ENCODE measurements around the gene MYOZ3. TPM values are rescaled to one million over a fixed set of nuclear protein-coding genes. Genes with fewer than 3 reads are reported as not detected.

Gene MYOZ3
- total RNA-seq, 2 experiments from 2014 or later, result not detected

- Histone ChIP-seq H4K20me1 (ENCODE audit: insufficient read depth, low read length) (peaks cover 9% of the 10 kb centered on the region; the same call in 1 of the 2 replicates), H3K36me3 (ENCODE audit: insufficient read depth, low read length) (peaks cover 14% of the 10 kb centered on the region; the same call in 1 of the 2 replicates), H2AFZ (ENCODE audit: low read length) (no peak overlapping the region), H3K4me2 (ENCODE audit: low read length) (no peak overlapping the region), H3K4me3 (ENCODE audit: low read depth, low read length, poor library complexity, severe bottlenecking) (no peak overlapping the region), H3K27ac (ENCODE audit: low read depth, low read length, poor library complexity, severe bottlenecking) (no peak overlapping the region), H3K9me2 (ENCODE audit: insufficient read depth, low read length) (no peaks in the 10 kb centered on the region), H3K9me3 (ENCODE audit: low read length) (no peaks in the 10 kb centered on the region), H3K4me1 (ENCODE audit: insufficient read depth, low read length, poor library complexity, severe bottlenecking) (peaks cover 14% of the 10 kb centered on the region), H3K79me2 (ENCODE audit: insufficient read depth, low read depth, low read length) (peaks cover 17% of the 10 kb centered on the region)
- intact Hi-C loops (cut with micrococcal nuclease; ENCODE audit: unreplicated experiment), result loop anchor here (5.0 kb wide), 2 partner anchors 141 to 346 kb away; partner anchors contain the start of gene TCOF1
- CTCF ChIA-PET (ENCODE audit: unreplicated experiment), result no interaction called here
- DNase-seq (ENCODE audit: low spot score), result no peak
- no TSS peak for BruUV-seq (replicated peaks)
- TF ChIP-seq, protein P1, sequence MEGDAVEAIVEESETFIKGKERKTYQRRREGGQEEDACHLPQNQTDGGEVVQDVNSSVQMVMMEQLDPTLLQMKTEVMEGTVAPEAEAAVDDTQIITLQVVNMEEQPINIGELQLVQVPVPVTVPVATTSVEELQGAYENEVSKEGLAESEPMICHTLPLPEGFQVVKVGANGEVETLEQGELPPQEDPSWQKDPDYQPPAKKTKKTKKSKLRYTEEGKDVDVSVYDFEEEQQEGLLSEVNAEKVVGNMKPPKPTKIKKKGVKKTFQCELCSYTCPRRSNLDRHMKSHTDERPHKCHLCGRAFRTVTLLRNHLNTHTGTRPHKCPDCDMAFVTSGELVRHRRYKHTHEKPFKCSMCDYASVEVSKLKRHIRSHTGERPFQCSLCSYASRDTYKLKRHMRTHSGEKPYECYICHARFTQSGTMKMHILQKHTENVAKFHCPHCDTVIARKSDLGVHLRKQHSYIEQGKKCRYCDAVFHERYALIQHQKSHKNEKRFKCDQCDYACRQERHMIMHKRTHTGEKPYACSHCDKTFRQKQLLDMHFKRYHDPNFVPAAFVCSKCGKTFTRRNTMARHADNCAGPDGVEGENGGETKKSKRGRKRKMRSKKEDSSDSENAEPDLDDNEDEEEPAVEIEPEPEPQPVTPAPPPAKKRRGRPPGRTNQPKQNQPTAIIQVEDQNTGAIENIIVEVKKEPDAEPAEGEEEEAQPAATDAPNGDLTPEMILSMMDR (conservative IDR thresholded peaks at IDR 0.05; ENCODE audit: low read length), result no peak
- no peak for TF ChIP-seq EZH2phosphoT487 (IDR thresholded peaks at IDR 0.05; ENCODE audit: borderline replicate concordance, low read depth, low read length)
- POLR2A ChIA-PET, result interaction anchor here (0.6 to 1.7 kb wide), 3 partner anchors 9 to 494 kb away, joined by 4 to 6 read pairs (median 5); no protein-coding TSS in a partner anchor
These were observed 42.7 kb downstream of the MYOZ3 start for GRCh38 chr5:150703762-150704161.

GRCh38 chr5:150706776-150707390 lies 45.8 kb downstream of the MYOZ3 start:
- no peak for DNase-seq (ENCODE audit: low spot score)
- no TSS peak for BruUV-seq (replicated peaks)
- Histone ChIP-seq H3K9me2 (ENCODE audit: insufficient read depth, low read length) (no peaks in the 10 kb centered on the region), H3K79me2 (ENCODE audit: insufficient read depth, low read depth, low read length) (no peaks in the 10 kb centered on the region), H3K36me3 (ENCODE audit: insufficient read depth, low read length) (peaks cover 19% of the 10 kb centered on the region), H3K4me3 (ENCODE audit: low read depth, low read length, poor library complexity, severe bottlenecking) (no peak overlapping the region), H3K9me3 (ENCODE audit: low read length) (no peaks in the 10 kb centered on the region), H2AFZ (ENCODE audit: low read length) (no peak overlapping the region), H3K27ac (ENCODE audit: low read depth, low read length, poor library complexity, severe bottlenecking) (no peak overlapping the region), H3K4me1 (ENCODE audit: insufficient read depth, low read length, poor library complexity, severe bottlenecking) (no peaks in the 10 kb centered on the region), H3K4me2 (ENCODE audit: low read length) (no peak overlapping the region), H4K20me1 (ENCODE audit: insufficient read depth, low read length) (no peaks in the 10 kb centered on the region)
- ChIA-PET POLR2A (interaction anchor here (0.8 kb wide), 1 partner anchor 195 kb away, joined by 4 read pairs; no protein-coding TSS in a partner anchor), CTCF (ENCODE audit: unreplicated experiment) (no interaction called here)
- intact Hi-C loops (cut with micrococcal nuclease; ENCODE audit: unreplicated experiment), result no loop called here
- TF ChIP-seq, protein P1 (conservative IDR thresholded peaks at IDR 0.05; ENCODE audit: low read length), result no peak
- no peak for TF ChIP-seq EZH2phosphoT487 (IDR thresholded peaks at IDR 0.05; ENCODE audit: borderline replicate concordance, low read depth, low read length)

GRCh38 chr5:150710165-150710564 lies 49.1 kb downstream of the MYOZ3 start:
- Histone ChIP-seq H3K4me3 (ENCODE audit: low read depth, low read length, poor library complexity, severe bottlenecking) (no peak overlapping the region), H3K9me2 (ENCODE audit: insufficient read depth, low read length) (no peaks in the 10 kb centered on the region), H3K36me3 (ENCODE audit: insufficient read depth, low read length) (peaks cover 19% of the 10 kb centered on the region), H3K4me1 (ENCODE audit: insufficient read depth, low read length, poor library complexity, severe bottlenecking) (no peaks in the 10 kb centered on the region), H3K79me2 (ENCODE audit: insufficient read depth, low read depth, low read length) (no peaks in the 10 kb centered on the region), H3K9me3 (ENCODE audit: low read length) (no peaks in the 10 kb centered on the region), H3K27ac (ENCODE audit: low read depth, low read length, poor library complexity, severe bottlenecking) (no peak overlapping the region), H2AFZ (ENCODE audit: low read length) (no peak overlapping the region), H3K4me2 (ENCODE audit: low read length) (no peak overlapping the region), H4K20me1 (ENCODE audit: insufficient read depth, low read length) (no peaks in the 10 kb centered on the region)
- peak; percentile 28 for DNase-seq (ENCODE audit: low spot score)
- ChIA-PET CTCF (ENCODE audit: unreplicated experiment) (no interaction called here), POLR2A (interaction anchor here (0.9 to 1.4 kb wide), 2 partner anchors 13 to 40 kb away, joined by 3 read pairs; no protein-coding TSS in a partner anchor)
- TF ChIP-seq, protein P1 (conservative IDR thresholded peaks at IDR 0.05; ENCODE audit: low read length), result peak; percentile 77
- no peak for TF ChIP-seq EZH2phosphoT487 (IDR thresholded peaks at IDR 0.05; ENCODE audit: borderline replicate concordance, low read depth, low read length)
- intact Hi-C loops (cut with micrococcal nuclease; ENCODE audit: unreplicated experiment), result no loop called here
- BruUV-seq (replicated peaks), result no TSS peak
